GM18505 (cell line): ENCODE results near the gene SLC24A1.
"Not testable (repeated sequence)": the region's sequence is repeated elsewhere in the genome, so short reads cannot be mapped to it uniquely, and the experiment has no call there.

Experiments
- ATAC-seq: cut with Tn5 transposase; IDR thresholded peaks from one replicate; pipeline ENCODE4 v1.9.1; 2021; ENCODE audit not compliant: unreplicated experiment
- POLR2A ChIP-seq: IDR thresholded peaks from 4 replicates; pipeline ENCODE4 v1.6.1; 2011; ENCODE audit warnings: borderline replicate concordance; ENCODE audit not compliant: insufficient read depth, insufficient read length; ENCODE audit errors: extremely low read depth

SLC24A1 gene

DNA sequence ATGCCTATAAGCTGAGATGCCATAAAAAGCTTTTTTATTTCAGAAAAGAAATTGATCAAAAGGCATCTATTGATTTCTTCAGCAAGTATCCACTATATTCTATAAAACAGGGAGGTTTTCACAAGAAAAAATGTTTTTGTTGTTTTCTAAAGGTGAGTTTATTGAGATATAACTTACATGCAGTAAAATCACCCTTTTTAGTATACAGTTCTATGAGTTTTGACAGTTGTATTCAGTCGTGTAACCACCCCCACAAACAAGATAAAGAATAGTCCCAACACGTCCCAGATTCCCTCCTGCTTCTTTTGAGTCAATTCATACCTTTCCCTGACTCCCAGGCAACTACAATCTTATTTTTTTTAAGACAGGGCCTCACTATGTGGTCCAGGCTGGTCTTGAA is 18.6 kb upstream of the SLC24A1 start:
- ATAC-seq: no peak
- no peak for TF ChIP-seq POLR2A

DNA sequence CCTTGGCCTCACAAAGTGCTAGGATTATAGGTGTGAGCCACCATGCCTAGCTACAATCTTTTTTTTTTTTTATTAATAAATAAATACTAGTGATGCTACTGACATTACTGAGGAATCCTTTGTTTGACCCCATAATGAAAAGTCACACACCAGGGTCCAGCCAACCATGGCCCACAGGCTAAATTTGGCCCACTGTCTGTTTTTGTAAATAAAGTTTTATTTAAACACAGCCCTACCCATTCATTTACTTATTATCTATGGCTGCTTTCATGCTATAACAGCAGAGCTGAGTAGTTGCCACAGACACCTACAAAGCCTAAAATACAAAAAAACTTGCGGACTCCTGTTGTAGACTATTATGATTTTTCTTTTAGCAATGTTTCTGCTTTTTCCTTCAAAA is 18.2 kb upstream of the SLC24A1 start:
- ATAC-seq: no peak
- no peak for TF ChIP-seq POLR2A

DNA sequence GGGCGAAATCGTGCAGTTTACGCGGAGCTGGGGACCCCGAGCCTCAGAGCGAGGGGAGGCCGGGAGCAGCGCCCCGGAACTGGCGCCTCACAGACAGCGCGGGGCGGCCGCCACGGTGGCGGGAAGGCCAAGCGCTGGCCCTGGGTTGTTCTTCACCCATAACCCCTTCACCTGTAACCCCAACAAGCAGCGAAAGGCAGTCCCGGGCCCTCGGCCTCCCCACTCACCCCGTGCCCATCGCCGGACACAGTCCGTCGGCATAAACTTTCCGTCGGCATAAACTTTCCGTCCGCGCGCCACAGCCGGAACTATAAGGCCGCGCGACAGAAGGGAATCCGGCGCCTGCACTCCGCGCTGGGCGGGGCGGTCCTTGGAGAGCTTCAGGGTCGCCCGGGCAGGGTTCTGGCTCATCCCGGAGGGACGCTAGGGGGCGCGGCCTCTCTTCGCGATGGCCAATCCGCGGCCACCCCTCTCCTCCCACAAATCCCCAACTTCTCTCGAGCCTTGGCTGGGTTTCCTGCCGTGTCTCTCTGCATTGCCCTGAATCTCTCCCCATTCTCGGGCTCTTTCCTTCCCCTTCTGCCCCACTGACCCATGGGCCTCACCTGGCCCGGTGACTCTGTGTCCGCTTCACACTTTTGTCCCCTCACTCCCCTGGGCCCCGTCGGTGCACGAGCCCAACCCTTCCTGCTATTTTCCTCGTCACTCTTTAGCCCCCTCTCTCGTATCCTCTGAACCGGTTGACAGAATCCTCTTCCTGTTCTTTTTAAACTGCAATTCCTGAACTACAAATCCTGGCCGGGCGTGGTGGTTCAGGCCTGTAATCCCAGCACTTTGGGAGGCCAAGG is 10.6 kb upstream of the SLC24A1 start, which contains the start of gene INTS14:
INTS14 (minus strand) TSS at position 261 of the 848 bp plus-strand sequence. CDS start 3,751 bp downstream, outside the sequence.
- peak; percentile 94 for TF ChIP-seq POLR2A
- ATAC-seq: peak; percentile 86

DNA sequence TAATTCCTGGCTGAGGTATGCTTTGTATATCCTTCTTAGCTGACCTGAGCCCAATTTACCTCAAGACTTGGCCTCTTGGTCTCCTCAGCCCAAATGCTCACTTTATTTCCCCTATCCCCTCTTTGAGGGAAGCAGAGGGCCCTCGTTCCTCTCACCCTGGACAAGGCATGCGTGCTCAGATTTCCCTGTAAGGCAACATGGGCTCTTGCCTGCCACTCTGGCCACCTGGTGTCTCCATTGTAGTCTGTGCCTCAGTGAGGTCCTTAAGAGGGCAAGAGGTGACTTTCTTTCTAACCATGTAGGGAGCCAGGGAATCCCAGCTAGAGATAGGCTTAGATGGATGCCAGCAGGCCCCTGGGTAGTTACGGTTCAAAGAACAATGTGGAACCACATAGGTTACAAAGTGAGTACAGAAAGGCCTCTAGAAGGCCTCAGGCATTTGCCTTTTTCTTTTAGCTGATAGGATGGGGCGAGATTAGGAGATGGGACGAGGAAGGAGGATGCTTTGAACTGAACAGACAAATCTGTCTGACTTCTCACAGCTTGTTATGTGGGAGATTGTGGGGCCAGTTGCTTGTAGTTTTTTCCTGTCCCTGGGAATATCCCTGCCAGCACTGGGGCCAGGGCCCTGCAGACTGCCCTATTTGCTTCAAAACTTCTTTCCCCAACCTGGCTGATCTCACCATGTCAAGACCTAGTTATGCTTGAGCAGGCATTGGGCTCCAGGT is 9.7 kb upstream of the SLC24A1 start:
- TF ChIP-seq POLR2A: no peak
- no peak for ATAC-seq

DNA sequence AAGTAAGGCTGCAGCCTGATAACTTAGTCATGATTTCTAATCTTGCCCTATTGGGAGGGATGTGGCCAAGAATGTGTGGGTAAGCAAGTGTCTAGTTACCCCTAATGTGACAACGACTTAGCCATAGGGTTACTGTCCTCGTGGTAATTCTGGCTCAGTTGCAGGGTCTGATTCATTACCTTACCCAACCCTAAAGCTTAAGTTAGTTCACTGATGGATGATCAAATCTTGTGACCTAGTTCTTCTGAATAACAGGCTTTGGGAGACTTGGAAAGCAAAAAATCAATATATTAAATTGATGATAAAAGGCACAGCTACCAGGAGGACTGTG is 9.2 kb upstream of the SLC24A1 start:
- no peak for ATAC-seq
- no peak for TF ChIP-seq POLR2A

DNA sequence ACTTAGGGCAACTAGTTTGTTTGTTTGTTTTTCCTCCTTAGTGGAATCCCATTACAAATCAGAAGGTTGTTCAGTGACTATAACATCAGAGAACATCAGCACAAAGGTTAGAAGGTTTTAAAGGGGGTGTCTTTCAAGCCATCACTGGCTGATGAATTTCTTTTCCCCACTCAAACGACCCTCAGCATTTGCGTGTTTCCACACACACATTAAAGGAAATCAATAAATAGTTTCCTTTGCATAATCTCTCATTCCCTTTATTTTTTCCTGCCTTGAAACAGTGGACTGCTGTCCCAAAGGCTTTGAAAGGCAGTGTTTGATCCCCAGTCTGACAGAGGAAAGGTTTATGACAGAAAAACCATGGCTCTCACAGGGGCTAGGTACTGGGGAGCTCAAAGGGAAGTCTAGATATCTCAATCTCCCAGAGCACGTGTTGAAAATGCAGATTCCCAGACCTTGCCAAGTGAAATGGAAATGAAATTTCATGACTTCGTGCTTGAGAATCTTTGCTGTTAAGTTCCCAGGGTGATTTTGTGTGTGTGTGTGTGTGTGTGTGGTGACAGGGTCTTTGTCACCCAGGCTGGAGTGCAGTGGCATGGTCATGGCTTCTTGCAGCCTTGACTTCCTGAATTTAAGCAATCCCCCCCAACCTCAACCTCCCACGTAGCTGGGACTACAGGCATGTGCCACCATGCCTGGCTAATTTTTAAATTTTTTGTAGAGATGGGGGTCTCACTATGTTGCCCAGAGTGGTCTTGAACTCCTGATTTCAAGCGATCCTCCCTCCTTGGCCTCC is 8.6 kb upstream of the SLC24A1 start:
- ATAC-seq: no peak
- TF ChIP-seq POLR2A: no peak

DNA sequence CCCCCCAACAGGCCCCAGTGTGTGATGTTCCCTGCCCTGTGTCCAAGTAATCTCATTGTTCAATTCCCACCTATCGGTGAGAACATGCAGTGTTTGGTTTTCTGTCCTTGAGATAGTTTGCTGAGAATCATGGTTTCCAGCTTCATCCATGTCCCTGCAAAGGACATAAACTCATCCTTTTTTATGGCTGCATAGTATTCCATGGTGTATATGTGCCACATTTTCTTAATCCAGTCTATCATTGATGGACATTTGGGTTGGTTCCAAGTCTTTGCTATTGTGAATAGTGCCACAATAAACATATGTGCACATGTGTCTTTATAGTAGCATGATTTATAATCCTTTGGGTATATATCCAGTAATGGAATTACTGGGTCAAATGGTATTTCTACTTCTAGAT is 5.9 kb upstream of the SLC24A1 start:
- not testable (repeated sequence) for ATAC-seq

DNA sequence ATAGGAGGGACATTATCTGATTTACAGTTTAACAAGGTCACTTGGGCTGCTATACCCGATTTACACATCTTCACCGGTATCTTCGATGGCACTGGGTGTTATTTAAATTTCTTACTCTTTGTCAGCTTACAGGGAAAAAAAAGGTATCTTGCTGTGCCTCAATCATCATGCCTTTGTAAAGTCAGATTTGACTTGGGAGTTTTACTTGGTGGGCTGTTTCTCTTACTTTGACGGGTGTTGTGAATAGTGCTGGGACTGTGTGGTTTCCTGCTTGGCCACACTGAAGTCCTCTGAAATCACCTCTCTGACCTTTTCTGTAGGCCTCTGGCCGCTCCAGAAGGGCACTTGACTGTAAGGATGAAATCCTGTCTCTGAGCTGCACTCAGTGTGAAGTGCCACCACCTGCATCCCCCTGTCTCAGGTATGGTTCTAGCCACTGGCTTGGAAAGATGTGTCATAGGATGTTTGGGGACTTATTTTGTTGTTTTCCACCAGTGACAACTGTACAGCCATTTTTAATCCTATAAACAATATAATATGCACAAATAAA is 3.1 kb upstream of the SLC24A1 start:
- ATAC-seq: no peak
- no peak for TF ChIP-seq POLR2A

DNA sequence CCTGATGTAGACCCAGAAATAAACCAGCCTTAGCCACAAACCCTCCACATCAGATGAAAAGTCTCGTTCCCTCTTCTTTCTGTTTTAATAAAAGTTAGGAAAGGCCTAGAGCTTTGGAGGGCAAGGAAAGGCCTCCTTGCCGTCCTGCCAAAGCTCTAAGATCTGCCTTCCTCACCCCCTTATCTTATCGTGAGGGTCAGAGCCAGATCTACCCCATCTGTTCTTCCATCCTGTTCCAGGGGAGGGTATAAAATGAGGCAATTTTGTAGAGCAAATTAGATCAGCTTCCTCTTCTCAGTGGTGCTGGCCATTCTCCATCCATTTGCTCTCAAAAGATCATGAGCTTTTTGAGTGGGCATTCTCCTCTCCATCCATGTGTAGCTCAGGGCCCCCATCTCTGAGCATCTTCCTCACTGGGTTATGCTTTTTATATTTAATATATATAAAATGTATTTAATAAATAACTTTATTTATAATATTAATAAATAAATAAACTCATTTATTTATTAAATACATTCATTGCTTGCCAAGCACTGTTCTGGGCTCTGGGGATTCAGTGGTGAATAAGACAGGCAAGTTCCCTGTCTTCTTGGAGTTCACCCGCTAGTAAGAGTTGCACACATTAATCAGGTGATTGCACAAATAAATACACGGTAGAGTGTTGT is 2.0 kb upstream of the SLC24A1 start:
- no peak for ATAC-seq
- no peak for TF ChIP-seq POLR2A

DNA sequence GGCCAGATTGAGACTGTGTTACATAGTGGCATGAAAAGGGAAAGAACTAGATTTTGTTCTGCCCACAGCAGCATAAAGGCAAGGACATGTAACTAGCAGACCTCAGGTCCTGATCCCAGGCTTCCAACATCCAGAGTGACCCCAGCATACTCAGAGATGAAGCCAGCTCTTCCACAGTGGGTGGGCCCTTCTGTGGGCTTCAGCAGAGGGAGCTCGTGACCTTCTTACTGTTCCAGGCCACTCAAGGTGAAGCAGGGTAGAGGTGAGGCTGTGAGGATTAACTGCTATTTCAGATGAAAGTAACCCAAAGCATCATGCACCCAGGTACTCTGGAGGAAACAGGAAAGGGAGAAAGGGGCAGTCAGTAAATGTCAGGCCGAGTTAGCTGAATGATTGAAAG is 905 bp upstream of the SLC24A1 start:
- no peak for TF ChIP-seq POLR2A
- no peak for ATAC-seq

DNA sequence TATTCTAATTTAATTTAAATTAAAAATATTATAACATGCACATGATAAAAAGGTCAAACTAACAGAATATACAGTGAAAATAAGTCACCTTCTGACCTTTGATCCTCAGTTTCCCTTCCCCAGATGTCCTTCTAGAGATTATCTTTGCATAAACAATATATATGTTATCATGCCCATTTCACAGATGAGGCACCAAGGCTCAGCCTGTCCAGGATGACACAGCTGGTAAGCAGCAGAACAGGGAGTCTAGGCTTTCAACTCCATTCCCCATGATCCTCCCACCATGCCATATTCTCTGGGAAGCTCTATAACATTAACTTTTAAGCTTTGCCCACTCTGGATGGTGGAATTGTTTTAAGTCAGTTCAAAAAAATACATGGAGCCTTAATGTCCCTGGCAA is 1.4 kb downstream of the SLC24A1 start:
- no peak for TF ChIP-seq POLR2A
- no peak for ATAC-seq

DNA sequence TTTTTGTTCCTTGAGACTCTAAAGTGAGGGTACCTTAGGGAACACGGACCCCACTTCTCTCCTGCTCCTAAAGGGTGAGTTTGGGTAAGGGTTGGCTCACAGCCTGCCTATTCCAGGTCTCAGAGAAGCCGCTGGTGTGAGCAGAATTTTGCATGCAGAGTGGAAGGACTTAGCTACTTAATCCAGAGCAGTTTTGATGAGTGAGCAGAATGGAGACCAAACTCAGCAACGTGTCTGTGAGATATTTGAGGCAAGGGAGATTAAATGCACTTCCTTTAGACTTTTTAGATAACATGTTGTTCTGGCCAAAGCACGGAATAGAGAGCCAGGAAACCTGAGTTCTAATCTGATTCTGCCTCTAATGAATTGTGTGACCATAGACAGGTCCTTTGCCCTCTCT is 5.1 kb downstream of the SLC24A1 start:
- ATAC-seq: no peak
- no peak for TF ChIP-seq POLR2A

DNA sequence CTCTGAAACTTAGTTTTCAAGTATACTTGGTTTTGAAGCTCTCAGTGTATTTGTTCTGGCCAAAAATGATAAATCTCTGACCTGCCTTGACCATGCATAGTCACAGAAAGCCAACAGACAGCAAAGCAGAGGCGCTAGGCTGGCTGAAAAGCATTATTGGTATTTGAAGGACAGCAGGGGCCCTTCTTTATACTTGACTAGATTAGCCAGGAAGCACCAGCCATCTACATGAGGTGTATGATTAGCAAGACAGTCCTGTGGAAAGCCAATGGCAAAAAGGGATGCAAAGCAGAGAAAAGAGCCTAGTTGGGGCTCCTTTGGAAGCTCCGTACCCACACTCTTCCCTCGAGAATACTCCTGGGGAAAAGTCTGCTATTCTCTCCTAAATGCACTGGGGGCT is 7.8 kb downstream of the SLC24A1 start:
- no peak for TF ChIP-seq POLR2A
- no peak for ATAC-seq
